NB4 (cell line): ENCODE measurements around the gene FSTL5.

ENCODE experiments used
- MAX ChIP-seq: IDR thresholded peaks from 2 replicates; pipeline ENCODE4 v1.6.1; 2011; ENCODE audit warnings: low read depth, low read length
- POLR2A ChIP-seq: IDR thresholded peaks from 2 replicates; pipeline ENCODE4 v1.6.1; 2011; ENCODE audit warnings: mild to moderate bottlenecking; ENCODE audit not compliant: insufficient read length; ENCODE audit errors: extremely low read depth
- TF ChIP-seq, protein P1 (sequence below): IDR thresholded peaks from one replicate; pipeline ENCODE4 v1.5.1; 2012; ENCODE audit warnings: low read depth, low read length

- TF ChIP-seq, protein P1, sequence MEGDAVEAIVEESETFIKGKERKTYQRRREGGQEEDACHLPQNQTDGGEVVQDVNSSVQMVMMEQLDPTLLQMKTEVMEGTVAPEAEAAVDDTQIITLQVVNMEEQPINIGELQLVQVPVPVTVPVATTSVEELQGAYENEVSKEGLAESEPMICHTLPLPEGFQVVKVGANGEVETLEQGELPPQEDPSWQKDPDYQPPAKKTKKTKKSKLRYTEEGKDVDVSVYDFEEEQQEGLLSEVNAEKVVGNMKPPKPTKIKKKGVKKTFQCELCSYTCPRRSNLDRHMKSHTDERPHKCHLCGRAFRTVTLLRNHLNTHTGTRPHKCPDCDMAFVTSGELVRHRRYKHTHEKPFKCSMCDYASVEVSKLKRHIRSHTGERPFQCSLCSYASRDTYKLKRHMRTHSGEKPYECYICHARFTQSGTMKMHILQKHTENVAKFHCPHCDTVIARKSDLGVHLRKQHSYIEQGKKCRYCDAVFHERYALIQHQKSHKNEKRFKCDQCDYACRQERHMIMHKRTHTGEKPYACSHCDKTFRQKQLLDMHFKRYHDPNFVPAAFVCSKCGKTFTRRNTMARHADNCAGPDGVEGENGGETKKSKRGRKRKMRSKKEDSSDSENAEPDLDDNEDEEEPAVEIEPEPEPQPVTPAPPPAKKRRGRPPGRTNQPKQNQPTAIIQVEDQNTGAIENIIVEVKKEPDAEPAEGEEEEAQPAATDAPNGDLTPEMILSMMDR, result no peak
- TF ChIP-seq POLR2A (no peak), MAX (no peak)
These were observed 578.8 kb downstream of the FSTL5 start for GRCh38 chr4:161585011-161585410.
